SKM-1 (cell line): ENCODE results near the gene NHS.
A peak's percentile ranks its signal among the peaks of the same experiment; 100 is the strongest.

Experiments used
- DNase-seq: peaks from one replicate; lab custom pipeline; 2025; ENCODE audit not compliant: unreplicated experiment; lab: John Stamatoyannopoulos, UW

NHS gene

GRCh38 chrX:17610788-17611187 lies 235.8 kb downstream of the NHS start:
- no peak for DNase-seq

GRCh38 chrX:17613979-17614588 lies 239.1 kb downstream of the NHS start:
- DNase-seq: peak; percentile 2

- DNase-seq: no peak
Measured at GRCh38 chrX:17616936-17617335, 241.9 kb downstream of the NHS start.

GRCh38 chrX:17617806-17618205 lies 242.8 kb downstream of the NHS start:
- DNase-seq: no peak

GRCh38 chrX:17621566-17622270 lies 246.7 kb downstream of the NHS start:
- DNase-seq: no peak

- no peak for DNase-seq
Measured at GRCh38 chrX:17622331-17622730, 247.3 kb downstream of the NHS start.

- no peak for DNase-seq
Measured at GRCh38 chrX:17623750-17624149, 248.8 kb downstream of the NHS start.

GRCh38 chrX:17627026-17627425 lies 252.0 kb downstream of the NHS start:
- DNase-seq: no peak

- DNase-seq: no peak
Measured at GRCh38 chrX:17628976-17629375, 254.0 kb downstream of the NHS start.

GRCh38 chrX:17629519-17629918 lies 254.5 kb downstream of the NHS start:
- DNase-seq: no peak

GRCh38 chrX:17631647-17632046 lies 256.6 kb downstream of the NHS start:
- no peak for DNase-seq

GRCh38 chrX:17632942-17633341 lies 257.9 kb downstream of the NHS start:
- no peak for DNase-seq

GRCh38 chrX:17633546-17633945 lies 258.5 kb downstream of the NHS start:
- no peak for DNase-seq

GRCh38 chrX:17634542-17635207 lies 259.7 kb downstream of the NHS start:
- no peak for DNase-seq

- DNase-seq: no peak
Measured at GRCh38 chrX:17635231-17635630, 260.2 kb downstream of the NHS start.

- DNase-seq: no peak
Measured at GRCh38 chrX:17637235-17637634, 262.2 kb downstream of the NHS start.

GRCh38 chrX:17638731-17639130 lies 263.7 kb downstream of the NHS start:
- DNase-seq: no peak

- no peak for DNase-seq
Measured at GRCh38 chrX:17642891-17643290, 267.9 kb downstream of the NHS start.

GRCh38 chrX:17643528-17643927 lies 268.5 kb downstream of the NHS start:
- DNase-seq: no peak

- no peak for DNase-seq
Measured at GRCh38 chrX:17644001-17644400, 269.0 kb downstream of the NHS start.

- no peak for DNase-seq
Measured at GRCh38 chrX:17654116-17654515, 279.1 kb downstream of the NHS start.
